GM21825 (cell line): ENCODE results near the gene GAR1.
"Not testable (repeated sequence)": the region's sequence is repeated elsewhere in the genome, so short reads cannot be mapped to it uniquely, and the experiment has no call there.

Source experiments
- ATAC-seq: cut with Tn5 transposase; IDR thresholded peaks from one replicate; pipeline ENCODE4 v1.9.1; 2021; ENCODE audit warnings: mild to moderate bottlenecking, moderate library complexity; ENCODE audit not compliant: unreplicated experiment

Gene GAR1

DNA sequence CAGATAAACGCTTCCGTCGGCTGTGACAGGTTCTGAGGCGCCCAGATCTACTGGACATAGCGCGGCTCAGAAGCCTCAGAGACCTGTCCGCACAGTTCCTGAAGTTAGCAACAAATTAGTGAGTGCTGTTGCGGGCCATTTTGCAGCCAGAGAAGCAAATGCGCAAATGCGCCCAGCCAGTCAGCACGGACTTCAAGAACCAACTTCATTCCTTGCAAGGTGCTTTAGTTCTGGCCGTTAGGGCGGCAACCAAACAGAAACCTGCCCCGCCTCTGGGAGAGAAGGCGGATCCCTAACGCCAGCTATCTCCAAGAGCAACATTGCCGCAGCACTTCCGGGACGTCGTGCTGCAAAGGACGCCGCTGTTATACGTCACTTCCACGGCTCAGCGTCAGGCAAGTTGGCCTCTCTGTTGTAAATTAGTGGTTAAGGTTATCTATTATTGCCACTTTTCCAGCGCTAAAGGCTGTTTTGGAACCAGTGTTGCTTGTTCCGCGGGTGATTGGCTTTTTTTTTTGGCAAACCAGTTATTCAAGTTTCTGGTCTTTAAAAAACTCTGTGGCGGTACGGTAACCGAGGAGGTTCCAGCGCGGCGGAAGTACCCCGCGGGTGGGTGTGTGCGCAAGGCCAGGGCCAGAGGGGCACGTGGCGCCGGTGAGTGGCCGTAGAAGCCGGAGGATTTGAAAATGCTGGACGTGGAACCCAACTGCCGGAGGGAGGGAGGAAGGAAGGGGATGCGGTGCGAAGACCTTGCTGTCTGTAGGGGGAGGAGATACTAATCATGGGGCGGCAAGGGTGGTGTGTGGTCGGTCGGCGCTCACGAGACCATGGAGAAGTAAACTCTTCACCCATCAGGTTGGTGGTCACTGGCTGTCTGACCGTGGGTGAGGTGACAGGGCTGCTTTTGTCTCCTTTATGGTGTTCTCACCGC, at the start of gene GAR1:
Gene GAR1, plus strand, starts transcription at position 612 of the 931 bp plus-strand sequence. CDS start 403 bp downstream, outside the sequence.
- peak; percentile 99 for ATAC-seq

DNA sequence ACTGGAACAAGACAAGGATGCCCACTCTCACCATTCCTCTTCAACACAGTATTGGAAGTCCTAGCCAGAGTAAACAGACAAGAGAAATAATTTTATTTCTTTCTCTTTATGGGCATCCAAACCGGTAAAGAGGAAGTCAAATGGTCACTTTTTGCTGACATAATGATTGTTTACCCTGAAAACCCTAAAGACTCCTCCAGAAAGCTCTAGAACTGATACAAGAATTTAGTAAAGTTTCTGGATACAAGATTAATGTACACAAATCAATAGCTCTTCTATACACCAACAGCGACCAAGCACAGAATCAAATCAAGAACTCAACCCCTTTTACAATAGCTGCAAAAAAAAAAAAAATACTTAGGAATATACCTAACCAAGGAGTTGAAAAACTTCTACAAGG, 33.5 kb upstream of the GAR1 start:
- ATAC-seq: not testable (repeated sequence)

DNA sequence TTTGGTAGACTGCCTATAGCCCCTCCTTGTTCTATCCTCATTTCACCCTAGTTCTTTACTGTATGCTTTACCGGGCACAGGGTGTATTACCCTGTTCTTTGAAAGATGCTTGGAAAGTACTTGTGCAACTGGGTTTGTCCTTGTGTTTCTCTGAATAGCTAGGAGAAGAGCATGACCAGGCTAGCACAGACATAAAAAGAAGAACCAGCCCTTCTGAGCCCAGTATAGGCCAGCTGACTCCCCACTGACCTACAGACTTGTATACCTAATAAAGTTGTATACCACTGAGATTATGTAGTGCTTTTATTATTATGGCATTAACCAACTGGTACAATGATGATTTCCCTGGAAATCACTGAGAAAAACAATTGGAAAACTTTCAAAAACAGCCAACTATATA, 28.7 kb upstream of the GAR1 start:
- no peak for ATAC-seq

DNA sequence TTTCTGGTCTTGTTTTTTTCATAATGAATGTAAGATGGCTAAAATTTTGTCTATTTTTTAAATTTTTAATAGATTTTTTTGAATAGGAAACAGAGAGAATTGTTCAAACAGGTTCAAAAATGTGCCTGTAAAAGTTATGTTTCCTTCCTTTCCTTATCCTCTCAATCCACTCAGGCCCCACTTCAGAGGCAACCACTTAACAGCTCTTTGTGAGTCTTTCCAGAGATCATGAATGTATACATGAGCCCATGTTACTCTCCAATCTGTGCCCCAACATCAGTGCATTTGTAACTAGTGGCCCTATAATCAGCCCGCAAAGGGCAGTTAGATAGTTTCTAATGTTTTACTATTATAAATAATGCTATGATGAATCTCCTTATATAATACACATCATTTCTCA, 27.8 kb upstream of the GAR1 start:
- no peak for ATAC-seq

DNA sequence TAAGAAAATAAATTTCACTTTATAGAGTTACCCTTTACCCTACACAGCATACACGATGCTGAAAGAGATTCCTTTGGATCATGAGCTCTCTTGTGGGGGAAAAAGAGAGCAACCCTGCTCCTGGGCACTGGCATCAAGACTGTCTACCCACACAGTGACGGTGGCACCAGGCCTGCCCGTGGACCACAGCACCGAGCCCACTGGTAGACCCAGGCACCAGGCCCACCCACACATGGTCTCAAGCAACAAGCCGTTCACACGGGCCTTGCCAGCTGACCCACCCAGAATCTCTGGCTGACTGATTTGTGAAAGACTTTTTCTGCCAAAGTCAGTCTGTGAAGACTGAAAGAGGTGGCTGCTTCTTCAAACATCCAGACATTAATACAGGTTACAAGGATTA, 20.5 kb upstream of the GAR1 start:
- ATAC-seq: no peak

DNA sequence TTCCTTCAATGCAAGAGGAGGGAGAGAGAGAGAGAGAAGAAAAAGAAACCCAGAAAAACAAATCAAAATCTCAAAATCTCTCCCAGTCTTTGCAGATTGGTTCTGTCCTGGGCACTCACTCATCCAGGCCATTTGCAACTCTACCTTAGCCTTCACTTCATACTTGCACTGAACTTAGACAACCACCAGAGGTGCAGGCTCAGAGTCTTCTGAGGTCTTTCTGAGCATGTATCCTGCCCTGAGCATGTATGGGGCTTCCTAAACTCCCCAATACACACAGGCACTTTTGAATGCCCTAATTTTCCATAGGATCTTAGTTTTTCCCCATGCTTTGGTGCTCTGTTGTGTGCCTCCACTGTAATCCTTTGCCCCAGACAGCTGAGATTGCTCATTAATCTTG, 16.7 kb upstream of the GAR1 start:
- no peak for ATAC-seq

DNA sequence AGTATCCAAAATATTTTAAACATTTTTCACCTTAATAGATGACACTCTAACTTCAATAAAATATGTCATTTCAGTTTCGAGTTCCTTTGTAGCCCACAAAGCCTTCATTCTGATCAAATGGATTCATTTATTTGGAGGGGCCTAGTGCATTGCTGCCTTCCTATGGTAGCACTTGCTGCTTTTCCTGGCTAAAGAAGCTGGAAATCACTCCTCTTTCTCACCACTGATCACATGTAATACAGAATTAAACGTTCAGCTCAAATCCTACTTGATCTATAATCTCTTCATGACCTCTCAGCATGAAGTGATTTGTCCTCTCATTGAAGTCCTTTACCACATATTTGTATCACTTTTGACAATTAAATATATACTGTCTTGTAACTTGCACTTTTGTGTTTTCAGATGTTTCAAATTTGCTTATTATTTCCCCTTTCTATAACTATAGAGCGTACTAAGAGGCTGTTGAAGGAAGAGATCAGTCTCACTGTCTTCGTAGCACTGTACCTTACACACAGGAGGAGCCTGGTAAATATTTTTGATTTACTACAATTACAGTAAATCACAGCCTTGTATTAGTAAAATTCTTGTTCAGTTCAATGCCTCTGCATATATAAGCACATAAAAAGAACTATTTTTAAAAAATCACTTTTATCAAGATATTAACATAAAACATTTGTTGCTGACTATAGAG, 14.3 kb upstream of the GAR1 start:
- ATAC-seq: no peak

DNA sequence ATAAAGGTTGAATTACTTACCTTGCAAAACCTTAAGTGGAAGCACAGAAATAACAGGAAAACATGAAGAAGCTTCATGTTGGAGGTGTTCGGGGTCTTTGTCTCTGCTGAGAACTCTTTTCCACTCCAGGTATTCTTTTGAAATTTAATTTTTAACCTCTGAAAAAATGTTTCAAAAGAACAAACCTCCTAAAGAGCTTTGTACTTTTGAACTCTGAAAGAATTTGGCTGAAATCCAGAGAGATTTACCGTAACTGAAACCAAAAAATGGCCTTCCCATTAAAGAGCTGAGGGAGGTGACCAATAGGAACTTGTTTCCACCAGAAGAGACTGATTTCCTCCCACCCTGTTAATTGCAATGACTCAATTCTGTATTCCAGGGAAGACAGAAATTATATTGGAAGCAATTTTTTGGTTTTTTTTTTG, 13.7 kb upstream of the GAR1 start, which contains the start of gene CFI:
Gene CFI, minus strand, starts transcription at position 105 of the 425 bp plus-strand sequence. Its CDS starts 28 bp downstream, at position 77.
- no peak for ATAC-seq

DNA sequence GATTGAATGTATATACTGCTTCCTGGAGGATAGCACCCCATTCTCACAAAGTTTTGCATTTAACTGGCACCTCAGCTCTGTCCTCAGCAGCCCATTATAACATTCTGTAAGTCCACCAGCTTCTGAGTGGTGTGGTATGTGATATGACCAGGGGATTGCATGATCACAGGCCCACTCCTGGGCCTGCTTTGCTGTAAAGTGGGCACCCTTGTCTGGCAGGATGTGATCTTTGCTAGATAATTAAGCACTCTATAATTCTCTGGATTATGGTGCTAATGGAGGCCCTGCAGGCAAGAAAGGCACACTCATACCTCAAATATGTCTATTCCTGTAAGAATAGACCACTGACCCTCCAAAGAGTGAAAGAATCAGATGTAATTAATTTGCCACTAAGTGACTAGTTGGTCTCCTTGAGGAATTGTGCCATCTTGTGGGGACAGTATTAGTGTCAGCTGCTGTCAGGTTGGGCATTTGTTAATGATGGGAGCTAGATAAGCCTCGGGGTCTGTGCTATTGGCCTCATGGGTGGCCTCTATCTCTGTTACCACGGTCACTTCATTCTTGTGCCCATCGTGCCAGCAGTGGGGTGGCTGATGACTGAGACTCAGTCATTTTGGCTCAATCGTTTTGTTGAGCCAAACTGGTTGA, 11.5 kb upstream of the GAR1 start:
- ATAC-seq: peak; percentile 76

DNA sequence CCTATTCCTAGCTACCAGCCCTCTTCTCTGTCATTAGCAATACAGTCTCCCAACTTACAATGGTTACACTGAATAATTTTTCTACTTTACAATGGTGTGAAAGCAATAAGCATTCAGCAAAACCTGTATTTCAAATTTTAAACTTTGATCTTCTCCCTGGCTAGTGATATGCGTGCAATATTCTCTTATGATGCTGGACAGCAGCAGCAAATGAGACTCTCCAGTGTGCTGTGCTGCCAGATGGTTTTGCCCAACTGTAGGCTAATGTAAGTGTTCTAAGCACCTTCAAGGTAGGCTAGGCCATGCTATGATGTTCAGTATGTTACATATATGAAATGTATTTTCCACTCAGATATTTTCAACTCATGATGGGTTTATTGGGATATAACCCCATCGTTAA, 5.9 kb upstream of the GAR1 start:
- no peak for ATAC-seq

DNA sequence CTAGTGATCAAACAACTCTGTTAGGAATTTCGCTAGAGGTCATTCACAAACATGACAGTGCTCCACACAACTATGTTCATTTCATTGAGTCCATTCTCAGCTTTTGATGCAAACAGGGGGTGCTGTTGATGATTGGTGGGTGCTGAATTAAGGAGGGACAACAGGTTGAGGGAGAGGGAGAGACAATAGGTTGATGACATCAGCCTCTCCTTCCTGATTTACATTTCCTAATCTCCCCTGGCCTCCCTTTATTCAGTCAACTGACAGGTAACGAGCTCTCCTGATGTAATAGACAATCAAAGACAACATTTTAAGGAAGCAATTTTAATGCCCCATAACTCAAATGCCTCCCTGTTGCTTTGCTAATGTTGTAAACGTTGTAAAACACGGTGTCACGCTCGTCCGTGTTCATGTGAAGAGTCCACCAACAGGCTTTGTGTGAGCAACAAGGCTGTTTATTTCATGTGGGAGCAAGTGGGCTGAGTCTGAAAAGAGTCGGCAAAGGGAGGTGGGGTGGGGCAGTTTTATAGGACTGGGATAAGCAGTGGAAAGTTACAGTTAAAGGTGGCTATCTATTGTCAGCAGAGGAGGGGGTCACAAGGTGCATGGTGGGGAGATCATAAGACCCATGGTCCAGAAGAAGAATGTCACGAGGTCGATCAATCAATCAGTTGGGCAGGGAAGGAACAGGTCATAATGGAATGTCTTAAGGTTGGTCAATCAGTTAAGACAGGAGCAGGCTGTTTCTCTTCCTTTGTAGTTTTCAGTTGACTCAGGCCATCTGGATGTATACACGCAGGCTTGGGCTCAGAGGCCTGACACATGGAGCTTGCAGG, 4.8 kb upstream of the GAR1 start:
- no peak for ATAC-seq

DNA sequence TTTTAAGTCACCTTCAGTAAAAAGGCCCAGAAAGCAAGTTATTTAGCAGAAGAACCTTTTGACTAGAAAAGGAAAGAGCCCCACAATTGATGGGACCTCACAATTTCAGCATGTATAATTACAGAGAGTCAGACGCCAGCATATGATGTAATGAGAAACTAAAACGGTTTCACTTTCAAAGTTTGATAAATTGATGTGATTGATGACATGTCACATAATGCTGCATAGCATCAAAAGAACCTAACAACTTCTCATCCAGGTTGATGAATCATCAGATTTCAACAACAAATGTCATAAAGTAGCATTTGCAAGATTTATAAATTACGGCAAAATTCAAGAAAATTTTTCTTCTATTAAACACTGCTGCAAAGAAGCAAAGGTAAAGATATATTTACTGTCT, 3.9 kb upstream of the GAR1 start:
- no peak for ATAC-seq

DNA sequence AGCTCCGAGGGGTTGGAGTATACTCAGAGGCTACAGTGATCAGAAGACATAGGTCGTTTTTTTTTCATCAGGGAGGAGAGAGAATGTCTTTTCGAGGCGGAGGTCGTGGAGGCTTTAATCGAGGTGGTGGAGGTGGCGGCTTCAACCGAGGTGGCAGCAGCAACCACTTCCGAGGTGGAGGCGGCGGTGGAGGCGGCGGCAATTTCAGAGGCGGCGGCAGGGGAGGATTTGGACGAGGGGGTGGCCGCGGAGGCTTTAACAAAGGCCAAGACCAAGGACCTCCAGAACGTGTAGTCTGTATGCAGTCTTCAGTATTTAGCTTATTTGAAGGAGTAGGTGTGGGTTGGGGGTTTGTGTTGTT, 500 bp downstream of the GAR1 start:
- ATAC-seq: no peak

DNA sequence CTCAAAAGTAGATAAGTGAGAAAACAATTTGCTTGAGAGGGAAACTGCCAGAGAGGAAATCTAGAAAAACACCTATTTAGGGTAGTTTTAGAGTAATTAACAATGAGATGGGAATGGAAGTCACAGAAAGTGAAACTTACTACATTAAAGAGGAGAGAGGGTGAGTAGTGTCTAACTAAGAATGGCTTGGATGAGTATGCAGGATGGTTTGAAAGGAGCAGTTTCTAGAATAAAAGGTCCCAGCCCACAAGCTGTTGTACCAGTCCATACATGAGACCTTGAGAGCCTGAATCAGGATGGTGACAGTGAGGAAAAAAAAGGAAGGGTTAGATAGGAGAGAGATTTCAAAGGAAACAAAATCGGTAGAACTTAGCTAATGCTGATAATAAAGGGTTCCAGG, 1.3 kb downstream of the GAR1 start:
- ATAC-seq: no peak

DNA sequence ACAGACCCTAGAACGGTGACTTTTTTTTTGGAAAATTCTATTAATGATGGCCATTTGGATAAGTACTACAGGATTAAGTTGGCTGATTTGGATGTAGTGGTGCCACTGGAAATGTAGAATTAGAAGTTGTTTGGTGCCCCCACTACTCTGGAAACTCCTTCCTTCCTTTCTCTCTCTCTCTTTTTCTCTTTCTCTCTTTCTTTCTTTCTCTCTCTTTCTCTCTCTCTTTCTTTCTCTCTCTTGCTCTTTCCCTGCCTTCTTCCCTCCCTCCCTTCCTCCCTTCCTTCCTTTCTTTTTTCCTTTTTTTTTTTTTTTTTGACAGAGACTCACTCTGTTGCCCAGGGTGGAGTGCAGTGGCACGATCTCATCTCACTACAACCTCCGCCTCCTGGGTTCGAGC, 2.7 kb downstream of the GAR1 start:
- no peak for ATAC-seq

DNA sequence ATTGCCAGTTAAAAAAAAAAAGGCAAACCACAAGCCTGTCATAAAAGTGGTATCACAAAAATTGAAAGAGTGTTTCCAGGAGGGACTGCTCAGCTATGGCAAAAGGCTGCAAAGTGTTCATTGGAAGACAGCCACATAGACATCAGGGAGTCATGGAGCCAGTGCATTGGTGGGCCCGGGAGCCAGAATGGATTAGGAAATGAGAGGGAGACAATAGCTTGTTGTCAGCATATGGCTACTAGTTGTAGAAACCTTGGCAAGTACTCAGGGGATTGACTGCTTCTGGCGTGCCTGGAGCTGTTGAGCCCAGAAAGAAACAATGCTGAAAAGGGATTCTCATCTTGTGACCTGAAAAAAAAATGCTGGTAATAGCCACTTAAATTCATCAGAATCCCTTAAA, 5.0 kb downstream of the GAR1 start:
- ATAC-seq: no peak

DNA sequence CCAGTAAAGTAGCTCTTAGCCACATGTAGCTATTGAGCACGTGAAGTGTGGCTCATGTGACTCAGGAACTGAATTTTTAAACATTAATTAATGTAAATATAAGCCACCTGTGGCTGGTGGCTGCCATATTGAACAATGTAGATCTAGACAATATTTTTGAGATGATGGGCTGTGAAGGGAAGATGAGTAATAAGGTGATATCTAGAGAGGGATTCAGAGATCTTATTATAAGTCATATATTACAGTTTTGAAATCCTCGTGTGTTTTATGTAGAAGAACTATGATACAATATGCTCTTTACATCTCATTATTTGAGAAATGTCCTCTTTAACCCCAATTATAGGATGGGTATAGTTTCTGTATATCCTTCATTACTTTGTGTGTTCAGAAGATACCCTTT, 5.6 kb downstream of the GAR1 start:
- ATAC-seq: no peak

DNA sequence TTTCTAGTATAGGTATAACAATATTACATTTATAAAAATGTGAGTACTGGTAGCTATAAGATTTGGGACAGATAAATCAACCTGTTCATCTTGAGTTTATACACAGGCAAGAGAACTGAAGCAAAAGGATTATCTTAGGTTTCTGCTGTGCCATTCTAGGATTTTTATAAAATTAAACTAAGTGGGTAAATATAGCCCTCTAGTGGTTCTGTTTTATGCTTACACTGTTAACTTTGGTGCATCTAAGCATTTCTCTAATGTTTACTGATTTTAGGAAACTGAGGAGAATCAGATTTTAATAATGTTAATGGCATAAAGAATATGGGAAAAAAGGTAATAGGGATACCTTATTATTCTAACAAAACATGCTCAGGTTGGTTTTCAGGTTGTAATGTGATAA, 11.2 kb downstream of the GAR1 start:
- ATAC-seq: peak; percentile 50

DNA sequence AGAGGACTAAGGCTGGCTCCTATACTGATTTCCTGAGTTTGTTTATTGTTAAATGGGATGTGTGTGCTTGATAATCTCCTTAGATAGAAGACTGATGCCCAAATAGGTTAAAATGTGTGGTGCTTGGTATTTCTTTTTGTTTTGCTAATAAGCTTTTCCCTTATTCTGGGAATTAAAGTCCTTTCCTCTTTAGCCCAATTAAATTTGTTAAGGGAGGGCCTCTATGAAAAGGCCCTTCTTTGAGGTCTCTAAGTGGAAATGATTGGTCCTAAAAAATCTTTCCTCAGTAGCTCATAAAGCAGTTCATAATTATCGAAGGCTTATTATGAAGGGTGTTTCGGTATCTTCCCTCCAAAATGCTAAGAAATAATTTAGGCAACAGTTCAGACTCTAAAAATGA, 12.1 kb downstream of the GAR1 start, which contains the start of gene RRH:
Gene RRH, plus strand, starts transcription at position 301 of the 400 bp plus-strand sequence. Its CDS starts 56 bp downstream, at position 357.
- ATAC-seq: no peak

DNA sequence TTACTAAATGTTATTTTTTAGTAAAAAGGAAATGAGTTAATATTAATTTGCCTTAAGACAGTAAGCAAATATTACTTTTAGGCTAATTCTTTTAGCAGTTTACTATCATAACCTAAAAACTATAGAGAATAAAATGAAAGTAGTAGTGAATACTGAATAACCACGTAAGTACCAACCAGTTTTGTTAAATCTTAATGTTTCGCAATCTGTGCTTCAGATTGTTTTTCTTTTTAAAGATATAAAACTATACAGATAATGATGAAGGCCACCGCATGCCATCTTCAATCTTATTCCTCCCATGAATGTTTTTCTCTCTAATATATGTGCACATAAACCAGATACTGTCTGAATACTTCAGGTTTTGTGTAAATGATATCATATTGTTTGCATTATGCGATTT, 18.2 kb downstream of the GAR1 start:
- no peak for ATAC-seq

DNA sequence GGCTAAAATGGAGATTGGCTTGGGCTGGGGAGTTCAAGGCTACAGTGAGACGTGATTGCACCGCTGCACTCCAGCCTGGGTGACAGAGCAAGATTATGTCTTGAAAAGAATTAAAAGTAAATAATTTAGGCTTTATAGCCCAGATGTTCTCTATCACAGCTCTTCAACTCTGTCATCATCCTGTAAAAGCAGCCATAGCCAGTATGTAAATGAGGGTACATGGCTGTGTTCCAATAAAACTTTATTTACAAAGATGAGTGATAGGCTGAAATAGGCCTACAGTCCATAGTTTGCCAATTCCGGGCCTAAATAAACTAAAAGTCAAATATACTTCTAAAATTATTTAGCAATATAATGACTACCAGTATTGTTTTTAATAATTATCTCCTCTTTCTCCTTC, 21.4 kb downstream of the GAR1 start:
- no peak for ATAC-seq
